Hippocampal formation (tissue), 2 donors: ENCODE results near the gene IL17B.
"Not testable (repeated sequence)": the region's sequence is repeated elsewhere in the genome, so short reads cannot be mapped to it uniquely, and the experiment has no call there.

Experiments used
- DNase-seq, 2 donors: peaks; one replicate each; lab custom pipeline; 2025; lab: John Stamatoyannopoulos, UW

IL17B gene

GRCh38 chr5:149400304-149400703 lies 21.2 kb upstream of the IL17B start:
- DNase-seq = no peak

DNA sequence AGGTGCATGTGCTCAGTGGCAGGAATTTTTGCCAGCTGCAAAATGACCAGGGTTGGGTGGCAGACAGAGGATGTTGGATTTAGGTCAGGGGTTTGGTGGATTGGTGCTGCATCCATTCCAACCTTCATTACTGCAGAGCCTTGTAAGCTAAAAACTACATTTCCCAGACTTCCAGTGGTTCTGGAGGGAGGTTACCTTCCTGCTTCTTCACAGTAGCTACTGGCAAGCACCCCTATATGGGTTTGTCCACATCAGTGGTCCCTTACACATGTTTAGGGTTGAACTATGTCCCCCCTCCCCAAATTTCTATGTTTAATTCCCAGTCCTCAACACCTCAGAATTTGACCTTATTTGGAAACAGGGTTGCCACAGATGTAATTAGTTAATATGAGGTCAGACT lies 20.7 kb upstream of the IL17B start:
- DNase-seq = no peak

DNA sequence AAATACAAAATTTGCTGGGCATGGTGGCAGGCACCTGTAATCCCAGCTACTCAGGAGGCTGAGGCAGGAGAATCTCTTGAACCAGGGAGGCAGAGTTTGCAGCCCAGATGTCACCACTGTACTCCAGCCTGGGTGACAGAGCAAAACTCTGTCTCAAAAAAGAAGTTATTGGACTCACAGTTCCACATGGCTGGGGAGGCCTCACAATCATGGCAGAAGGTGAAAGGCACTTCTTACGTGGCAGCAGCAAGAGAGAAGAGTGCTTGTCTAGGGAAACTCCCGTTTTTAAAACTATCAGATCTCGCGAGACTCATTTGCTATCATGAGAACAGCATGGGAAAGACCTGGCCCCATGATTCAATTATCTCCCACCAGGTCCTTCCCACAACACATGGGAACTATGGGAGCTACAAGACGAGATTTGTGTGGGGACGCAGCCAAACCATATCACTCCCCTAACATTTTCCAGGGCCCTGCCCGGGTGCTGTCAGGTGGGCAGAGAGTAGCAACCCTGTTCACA lies 19.7 kb upstream of the IL17B start:
- DNase-seq = not testable (repeated sequence)

DNA sequence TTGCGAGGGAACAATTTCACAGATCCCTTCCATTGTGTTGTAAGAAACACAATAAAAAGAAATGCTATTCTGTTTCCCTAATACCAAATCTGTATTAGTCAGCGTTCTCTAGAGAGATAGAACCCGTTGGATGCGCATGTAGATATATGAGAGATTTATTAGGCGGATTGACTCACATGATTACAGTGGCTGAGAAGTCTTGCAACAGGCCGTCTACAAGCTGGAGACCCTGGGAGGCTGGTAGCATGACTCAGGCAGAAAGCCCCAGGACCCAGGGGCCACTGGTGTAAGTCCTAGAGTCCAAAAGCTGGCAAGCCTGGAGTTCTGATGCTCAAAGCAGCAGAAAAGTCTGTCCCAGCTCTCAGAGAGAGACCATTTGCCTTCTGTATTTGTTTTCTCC lies 18.4 kb upstream of the IL17B start:
- no peak for DNase-seq

DNA sequence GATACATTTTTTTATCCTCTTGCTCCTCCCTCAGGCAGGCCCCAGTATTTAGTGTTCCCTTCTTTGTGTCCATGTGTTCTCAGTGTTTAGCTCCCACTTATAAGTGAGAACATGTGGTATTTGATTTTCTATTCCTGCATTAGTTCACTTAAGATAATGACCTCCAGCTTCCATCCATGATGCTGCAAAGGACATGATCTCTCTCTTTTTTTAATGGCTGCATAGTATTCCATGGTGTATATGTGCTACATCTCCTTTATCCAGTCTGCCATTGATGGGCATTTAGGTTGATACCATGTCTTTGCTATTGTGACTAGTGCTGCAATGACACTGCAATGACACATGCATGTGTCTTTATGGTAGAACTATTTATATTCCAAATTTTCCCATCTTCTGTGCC lies 15.9 kb upstream of the IL17B start:
- DNase-seq = not testable (repeated sequence)

DNA sequence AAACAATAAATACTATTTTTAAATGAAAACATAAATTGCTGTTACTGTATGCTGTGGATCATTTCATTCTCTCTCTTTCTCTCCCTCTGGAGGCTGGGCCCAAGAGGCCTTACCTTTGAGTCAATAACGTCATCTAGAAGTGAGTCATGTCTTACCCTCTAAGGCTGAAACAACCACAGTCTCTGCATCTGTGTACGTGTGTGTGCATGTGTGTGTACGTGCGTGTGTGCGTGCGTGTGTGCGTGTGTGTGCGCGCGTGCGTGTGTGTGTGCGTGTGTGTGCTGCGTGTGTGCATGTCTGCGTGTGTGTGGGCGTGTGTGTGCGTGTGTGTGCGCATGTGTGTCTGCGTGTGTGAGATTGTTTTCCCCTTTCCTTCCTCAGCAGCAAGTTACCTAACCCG lies 13.6 kb upstream of the IL17B start:
- DNase-seq = no peak

DNA sequence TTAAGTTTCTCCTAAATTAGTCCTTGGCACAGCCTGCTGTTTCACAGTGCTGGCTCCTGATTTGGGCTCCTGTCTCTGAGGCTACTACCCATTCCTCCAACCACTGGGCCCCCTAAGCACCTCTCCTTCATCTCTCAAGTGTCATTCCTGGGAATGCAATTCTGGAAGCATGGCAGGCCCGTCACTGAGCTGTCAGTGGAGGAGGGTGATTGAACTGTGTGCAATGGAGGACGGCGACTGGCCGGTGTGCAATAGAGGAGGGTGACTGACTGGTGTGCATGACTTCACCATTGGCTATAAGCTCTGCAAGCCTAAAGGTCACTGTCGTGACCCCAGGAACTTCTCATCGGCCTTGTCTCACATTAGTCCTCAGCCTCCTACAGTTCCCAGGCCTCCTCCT lies 12.4 kb upstream of the IL17B start:
- DNase-seq = no peak

GRCh38 chr5:149391076-149391475 lies 12.0 kb upstream of the IL17B start:
- not testable (repeated sequence) for DNase-seq

DNA sequence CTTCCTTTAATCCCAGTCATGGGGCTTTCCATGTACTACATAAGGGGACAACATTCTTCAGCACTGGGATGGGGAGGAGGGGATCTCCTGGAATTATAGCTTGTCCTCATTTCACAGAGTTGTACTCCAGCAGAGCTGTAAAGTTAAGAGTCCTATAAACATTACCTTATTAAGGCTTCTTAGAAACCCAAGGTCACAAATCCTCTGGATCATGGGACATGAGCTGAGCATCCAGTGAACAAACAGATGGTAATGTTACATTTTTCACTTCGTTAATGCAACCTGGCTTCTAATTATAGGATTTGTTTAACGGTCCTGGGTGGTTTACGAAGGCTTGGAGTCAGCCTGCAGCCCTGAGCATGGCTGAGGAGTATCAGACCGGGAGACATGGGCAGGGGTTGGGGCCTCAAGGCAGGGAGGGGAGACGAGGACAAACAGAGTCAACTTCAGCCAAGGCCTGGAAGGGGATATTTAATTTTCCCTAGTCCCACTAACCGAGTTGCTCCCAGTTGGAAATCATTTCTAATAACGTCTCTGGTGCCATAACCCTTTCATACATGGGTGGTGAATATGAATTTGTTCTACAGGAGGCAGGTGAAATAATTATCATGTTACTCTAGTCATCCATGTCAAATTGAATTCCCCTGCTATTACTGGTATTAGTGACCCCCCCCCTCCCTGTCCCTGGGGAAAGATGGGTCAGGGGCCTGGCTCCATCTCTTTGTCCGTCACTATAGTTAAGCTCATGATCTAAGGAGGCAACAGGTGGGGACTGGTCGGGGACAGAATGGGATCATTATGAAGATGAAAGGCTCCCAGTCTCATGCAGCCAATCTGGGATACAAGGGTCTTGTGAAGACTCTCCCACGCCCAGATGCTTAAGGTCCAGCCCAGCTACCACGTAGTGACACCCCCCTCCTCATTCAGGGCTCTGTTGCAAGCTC lies 10.7 kb upstream of the IL17B start:
- no peak for DNase-seq

DNA sequence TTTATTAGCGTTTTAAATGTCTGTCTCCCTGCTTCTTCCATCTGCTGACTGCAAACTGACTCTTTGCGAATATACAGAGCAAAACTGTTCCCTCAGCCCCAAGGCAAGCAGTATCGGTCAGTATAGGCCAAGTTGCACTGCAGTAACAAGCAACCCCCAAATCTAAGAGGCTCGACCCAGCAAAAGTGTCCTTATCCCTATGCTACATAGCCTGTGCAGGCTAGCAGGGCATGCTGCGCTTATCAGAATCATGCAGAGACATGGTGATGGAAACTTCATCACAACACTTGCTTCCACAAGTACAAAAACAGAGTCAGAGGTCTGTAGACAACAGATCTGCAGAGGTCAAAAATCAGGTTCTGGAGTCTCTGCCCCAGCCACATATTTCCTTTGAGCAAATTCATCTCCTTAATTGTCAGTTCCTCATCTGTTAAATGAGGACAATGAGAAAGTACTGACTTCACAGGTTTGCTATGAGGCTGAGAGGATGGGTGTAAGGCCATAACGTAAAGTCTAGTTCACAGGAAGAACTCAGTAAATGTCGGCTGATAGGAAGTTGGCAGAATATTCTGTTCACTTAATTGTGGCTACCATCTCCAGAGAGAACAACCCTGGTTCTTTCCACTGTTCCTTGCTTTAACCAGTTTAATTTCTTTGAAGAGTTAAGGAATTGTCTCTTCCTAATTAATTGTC lies 9.6 kb upstream of the IL17B start:
- no peak for DNase-seq

GRCh38 chr5:149387982-149388381 lies 8.9 kb upstream of the IL17B start:
- DNase-seq = no peak

DNA sequence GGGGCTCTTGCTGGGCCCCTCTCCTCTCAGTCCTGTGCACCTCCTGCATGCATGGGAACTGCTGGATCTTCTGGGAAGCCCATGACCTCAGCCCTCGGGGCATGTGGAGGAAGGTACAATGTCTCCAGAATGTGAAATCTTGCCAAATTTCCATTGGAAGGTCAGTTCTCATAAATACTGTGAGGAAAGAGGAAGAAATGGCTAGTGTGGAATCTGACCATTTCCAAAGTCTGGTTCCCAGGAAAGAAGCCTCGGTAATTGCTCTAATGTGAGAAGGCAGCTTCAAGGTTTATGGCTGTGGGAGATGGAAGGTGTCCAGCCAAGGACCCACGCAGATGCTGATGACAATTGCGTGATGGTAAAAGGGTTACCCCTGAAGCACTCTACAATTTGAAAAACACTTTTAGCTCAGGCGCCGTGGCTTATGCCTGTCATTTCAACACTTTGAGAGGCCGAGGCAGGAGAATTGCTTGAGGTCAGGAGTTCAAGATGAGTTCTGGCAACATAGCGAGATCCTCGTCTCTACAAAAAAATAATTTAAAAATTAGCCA lies 8.1 kb upstream of the IL17B start:
- DNase-seq = no peak

DNA sequence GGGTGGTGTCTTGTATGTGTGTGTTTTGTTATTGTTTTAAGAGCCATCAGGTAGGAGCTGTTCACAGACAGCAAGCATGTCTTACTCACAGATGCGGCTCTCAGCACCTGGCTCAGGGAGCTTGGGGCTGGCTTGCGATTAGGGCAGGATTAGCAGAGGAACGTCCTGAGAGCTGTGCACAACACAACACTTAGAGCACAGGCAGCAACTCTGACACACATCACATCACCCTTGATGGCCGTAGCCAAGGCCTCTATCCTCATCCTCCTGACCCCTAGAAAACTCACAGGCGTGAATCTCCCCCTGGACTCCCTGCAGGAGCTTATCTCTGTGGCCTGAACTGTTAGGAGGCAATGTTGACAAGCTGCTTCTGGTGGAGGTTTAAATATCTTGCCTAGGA lies 7.1 kb upstream of the IL17B start:
- no peak for DNase-seq

DNA sequence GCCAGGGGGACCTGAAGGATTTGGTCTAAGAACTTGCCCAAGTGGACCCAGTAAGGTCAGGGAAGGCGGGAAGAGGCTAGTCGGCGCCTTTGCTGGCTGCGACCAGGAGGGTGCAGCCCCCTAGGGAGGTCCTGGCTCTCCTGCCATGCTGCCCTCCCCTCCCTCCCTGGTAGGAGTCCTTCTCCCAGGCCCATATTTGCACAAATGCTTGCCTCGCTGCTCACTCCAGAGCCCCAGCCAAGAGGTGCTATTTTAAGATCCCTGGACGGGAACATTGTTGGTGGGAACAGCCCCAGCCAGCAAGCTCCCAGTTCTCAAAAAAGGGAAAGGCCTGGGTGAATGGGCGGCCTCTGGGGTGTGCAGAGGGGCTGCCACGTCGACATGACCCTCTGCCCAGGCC lies 4.3 kb upstream of the IL17B start:
- DNase-seq = no peak

GRCh38 chr5:149382517-149383220 lies 3.6 kb upstream of the IL17B start:
- DNase-seq = no peak

- peak in 1 of 2 donors; percentile 21 for DNase-seq
Observed at GRCh38 chr5:149381986-149382338, 2.9 kb upstream of the IL17B start.

- DNase-seq = no peak
Observed at GRCh38 chr5:149381261-149381985, 2.3 kb upstream of the IL17B start.

- no peak for DNase-seq
Observed at GRCh38 chr5:149380466-149381121, 1.5 kb upstream of the IL17B start.

DNA sequence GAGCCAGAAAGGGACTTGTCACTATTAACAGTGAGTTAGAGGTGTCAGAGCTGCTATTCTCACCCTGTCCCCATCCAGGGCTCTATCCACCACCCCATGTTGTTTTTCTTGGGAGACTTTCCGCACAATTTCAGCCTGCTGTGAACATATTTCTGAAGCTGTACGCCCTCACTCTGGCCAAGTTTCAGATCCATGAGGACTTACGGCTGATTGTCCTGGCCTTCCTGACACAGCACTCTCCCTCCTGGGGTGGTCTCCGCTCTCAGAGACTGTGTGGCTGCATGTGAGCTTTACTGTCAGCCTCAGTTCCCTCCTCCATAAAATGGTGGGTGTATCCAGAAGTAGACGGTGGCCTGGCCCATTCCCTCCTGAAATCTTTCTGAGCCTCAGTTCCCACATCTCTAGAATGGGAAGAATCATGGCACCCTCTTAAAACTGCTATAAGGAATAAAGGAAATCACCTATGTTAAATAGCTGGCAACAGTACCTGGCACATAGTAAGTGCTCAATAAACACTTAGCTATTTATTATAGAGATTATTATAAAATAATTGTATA lies 804 bp upstream of the IL17B start:
- DNase-seq = no peak

- no peak for DNase-seq
Observed at GRCh38 chr5:149378241-149378820, 761 bp downstream of the IL17B start.
